CD14-positive monocyte (primary cell): ENCODE data around the gene DUOXA1. TPM values are rescaled to one million over a fixed set of nuclear protein-coding genes. Genes with fewer than 3 reads are reported as not detected.

ENCODE experiments used
- DNase-seq, 3 donors: peaks; one replicate each; pipeline ENCODE4 v3.0.0-alpha.2; 2011 to 2022
- H2AFZ ChIP-seq: 2 replicates; pipeline ENCODE4 v1.6.0; 2012; ENCODE audit warnings: mild to moderate bottlenecking, low read depth, low read length, inconsistent platforms; ENCODE audit not compliant: insufficient read depth, poor library complexity, severe bottlenecking
- H3K27ac ChIP-seq, 2 donors: 1 replicate in 1 of 2; 2 replicates in 1 of 2; pipeline ENCODE4 v1.5.1; 2012 to 2013; ENCODE audit warnings: low read length in 2 of 2, control low read depth in 1 of 2, inconsistent platforms in 1 of 2, low read depth in 1 of 2, mild to moderate bottlenecking in 1 of 2
- H3K27me3 ChIP-seq, 2 donors: one replicate each; pipeline versions ENCODE4 v1.6.0 to v1.6.1; 2011 to 2013; ENCODE audit warnings: low read length in 2 of 2; ENCODE audit not compliant: control insufficient read depth in 2 of 2, insufficient read depth in 2 of 2
- H3K36me3 ChIP-seq, 2 donors: replicated peaks in 1 of 2; 1 replicate in 1 of 2; 2 replicates in 1 of 2; pipeline versions ENCODE4 v1.5.1 to v1.6.1; 2012 to 2013; ENCODE audit warnings: low read length in 2 of 2, control low read depth in 1 of 2, inconsistent platforms in 1 of 2, mild to moderate bottlenecking in 1 of 2; ENCODE audit not compliant: insufficient read depth in 2 of 2, control insufficient read depth in 1 of 2
- H3K4me1 ChIP-seq, 2 donors: 1 replicate in 1 of 2; 2 replicates in 1 of 2; pipeline versions ENCODE4 v1.5.1 to v1.6.1; 2012 to 2013; ENCODE audit warnings: low read length in 2 of 2, control low read depth in 1 of 2, inconsistent platforms in 1 of 2, mild to moderate bottlenecking in 1 of 2, moderate library complexity in 1 of 2; ENCODE audit not compliant: insufficient read depth in 2 of 2, control insufficient read depth in 1 of 2
- H3K4me2 ChIP-seq: replicated peaks from 2 replicates; pipeline ENCODE3; 2012; ENCODE audit warnings: low read length, moderate library complexity, mild to moderate bottlenecking; ENCODE audit not compliant: poor library complexity, severe bottlenecking; ENCODE audit errors: extremely low read depth
- H3K4me3 ChIP-seq, 3 experiments: fragments of 200-600 bp in 1 of 3; sonication (generic) in 1 of 3; replicated peaks in 1 of 3; 1 replicate in 2 of 3; 2 replicates in 1 of 3; pipeline ENCODE4 v1.5.1; 2011 to 2013; ENCODE audit warnings: low read length in 3 of 3, mild to moderate bottlenecking in 3 of 3, control low read depth in 2 of 3, low read depth in 2 of 3, inconsistent platforms in 1 of 3, moderate library complexity in 1 of 3
- H3K79me2 ChIP-seq: 2 replicates; pipeline ENCODE4 v1.6.0; 2012; ENCODE audit warnings: mild to moderate bottlenecking, control low read depth, inconsistent platforms, low read length, moderate library complexity; ENCODE audit not compliant: insufficient read depth
- H3K9ac ChIP-seq: 2 replicates; pipeline ENCODE4 v1.6.0; 2017; ENCODE audit warnings: low read length, mild to moderate bottlenecking; ENCODE audit not compliant: insufficient read depth, poor library complexity, severe bottlenecking
- H3K9me3 ChIP-seq, 2 donors: replicated peaks in 1 of 2; 1 replicate in 1 of 2; 2 replicates in 1 of 2; pipeline versions ENCODE4 v1.5.1 to v1.6.1; 2012 to 2013; ENCODE audit warnings: low read length in 2 of 2, control low read depth in 1 of 2; ENCODE audit not compliant: control insufficient read depth in 1 of 2, insufficient read depth in 1 of 2
- H4K20me1 ChIP-seq: 2 replicates; pipeline ENCODE4 v1.6.0; 2012; ENCODE audit warnings: mild to moderate bottlenecking, low read length, control low read depth, moderate library complexity; ENCODE audit not compliant: insufficient read depth
- H3K27ac Mint-ChIP-seq, 7 donors: one replicate each; pipeline ENCODE4 v1.8.0; 2020; ENCODE audit warnings: mild to moderate bottlenecking in 7 of 7, mixed read lengths in 7 of 7, moderate library complexity in 6 of 7, inconsistent platforms in 2 of 7
- H3K27me3 Mint-ChIP-seq, 3 donors: one replicate each; pipeline ENCODE4 v1.8.0; 2021 to 2022; ENCODE audit warnings: low read depth in 3 of 3, mild to moderate bottlenecking in 3 of 3, mixed read lengths in 3 of 3, moderate library complexity in 3 of 3, inconsistent platforms in 1 of 3
- H3K36me3 Mint-ChIP-seq, 2 donors: one replicate each; pipeline ENCODE4 v1.8.0; 2020; ENCODE audit warnings: mixed read lengths in 2 of 2, inconsistent platforms in 1 of 2, mild to moderate bottlenecking in 1 of 2
- H3K4me1 Mint-ChIP-seq: one replicate; pipeline ENCODE4 v1.8.0; 2020; ENCODE audit warnings: mild to moderate bottlenecking, mixed read lengths
- H3K4me3 Mint-ChIP-seq, 2 donors: one replicate each; pipeline ENCODE4 v1.8.0; 2020; ENCODE audit warnings: mild to moderate bottlenecking in 2 of 2, mixed read lengths in 2 of 2, moderate library complexity in 1 of 2
- H3K9me3 Mint-ChIP-seq, 7 donors: one replicate each; pipeline ENCODE4 v1.8.0; 2020 to 2022; ENCODE audit warnings: mixed read lengths in 7 of 7, mild to moderate bottlenecking in 6 of 7, moderate library complexity in 6 of 7, inconsistent platforms in 2 of 7
- CTCF ChIP-seq: fragments of 200-600 bp; IDR thresholded peaks from one replicate; pipeline ENCODE4 v1.8.0; 2022; ENCODE audit warnings: antibody characterized with exemption, mild to moderate bottlenecking
- WGBS: methylation state at CpG from one replicate; pipeline ENCODE4 v1.1.5; 2013; ENCODE audit warnings: missing lambda C conversion rate; ENCODE audit not compliant: insufficient coverage; 5-methylcytosine and 5-hydroxymethylcytosine counted together
- intact Hi-C, 2 donors: fragments of 100-400 bp; cut with micrococcal nuclease; formaldehyde crosslinking; loops; one replicate each; pipeline versions ENCODE4 v1.15.0 to v1.15.1; 2023
- polyA plus RNA-seq, 3 donors: library from polyadenylated mRNA; depleted of rRNA in 1 of 3; unstranded in 2 of 3; stranded (reverse) in 1 of 3; fragments of 300-500 nt in 2 of 3; fragments of >200 nt in 1 of 3; fragmentation: Illumina TruSeq in 2 of 3; gene quantifications; 1 replicate in 2 of 3; 2 replicates in 1 of 3; pipeline ENCODE4 v1.2.3, GENCODE V29; 2012 to 2021

The DUOXA1 gene
- polyA plus RNA-seq, 3 donors = not detected

GRCh38 chr15:45102226-45102625 is 27.5 kb downstream of the DUOXA1 start:
- intact Hi-C loops = no loop called here
- no peak overlapping the region for H2AFZ ChIP-seq
- no peaks in the 10 kb centered on the region for H3K9me3 ChIP-seq
- H3K36me3 Mint-ChIP-seq = no peaks in the 10 kb centered on the region
- H3K27me3 Mint-ChIP-seq = peaks cover 7 to 14% (median 9%) of the 10 kb centered on the region in 3 donors
- no peak for DNase-seq
- H3K4me2 ChIP-seq = no peak overlapping the region
- H3K27ac Mint-ChIP-seq = no peak overlapping the region
- TF ChIP-seq CTCF = no peak
- no peak overlapping the region for H3K27ac ChIP-seq
- H3K9me3 Mint-ChIP-seq = peaks cover 0 to 2% (median 0%) of the 10 kb centered on the region in 7 donors
- no peaks in the 10 kb centered on the region for H3K4me1 ChIP-seq
- no peaks in the 10 kb centered on the region for H3K79me2 ChIP-seq
- WGBS = 91% methylated on average over 4 of the region's 6 CpGs
- H3K27me3 ChIP-seq = no peaks in the 10 kb centered on the region
- no peaks in the 10 kb centered on the region for H4K20me1 ChIP-seq
- H3K4me3 Mint-ChIP-seq = no peak overlapping the region
- H3K4me3 ChIP-seq = no peak overlapping the region
- no peak overlapping the region for H3K9ac ChIP-seq
- no peaks in the 10 kb centered on the region for H3K36me3 ChIP-seq
- no peaks in the 10 kb centered on the region for H3K4me1 Mint-ChIP-seq

DNA sequence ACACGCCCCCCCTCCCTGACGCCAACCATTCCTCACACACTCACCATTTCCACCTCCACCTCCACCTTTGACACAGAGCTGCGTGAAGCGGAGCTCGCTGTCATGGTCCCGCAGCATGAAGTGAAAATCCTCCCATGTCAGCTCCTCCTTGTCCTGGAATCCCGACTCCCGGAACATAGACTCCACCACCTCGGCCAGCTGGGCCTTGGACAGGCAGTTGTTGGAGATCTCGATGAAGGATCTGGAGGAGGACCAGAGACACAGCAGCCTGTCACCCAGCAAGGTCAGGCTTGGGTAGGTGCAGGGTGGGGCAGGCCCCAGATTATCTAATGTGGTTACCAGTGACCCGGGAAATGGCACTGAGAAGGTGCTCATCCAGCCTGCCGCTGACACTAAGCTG is 27.9 kb downstream of the DUOXA1 start:
- H3K27me3 Mint-ChIP-seq = peaks cover 7 to 12% (median 9%) of the 10 kb centered on the region in 3 donors

More for the DNA sequence above, 27.9 kb downstream of the DUOXA1 start:
- H3K4me1 Mint-ChIP-seq = no peaks in the 10 kb centered on the region
- Histone ChIP-seq H3K27me3 (no peaks in the 10 kb centered on the region), H4K20me1 (no peaks in the 10 kb centered on the region), H3K4me1 (no peaks in the 10 kb centered on the region), H2AFZ (no peak overlapping the region), H3K79me2 (no peaks in the 10 kb centered on the region), H3K36me3 (no peaks in the 10 kb centered on the region), H3K27ac (no peak overlapping the region), H3K4me2 (no peak overlapping the region), H3K9me3 (no peaks in the 10 kb centered on the region), H3K9ac (no peak overlapping the region), H3K4me3 (no peak overlapping the region)
- H3K9me3 Mint-ChIP-seq = peaks cover 0 to 2% (median 0%) of the 10 kb centered on the region in 7 donors
- H3K27ac Mint-ChIP-seq = no peak overlapping the region
- intact Hi-C loops = no loop called here
- 94% methylated on average over 9 of the region's 12 CpGs for WGBS
- no peak for TF ChIP-seq CTCF
- no peak for DNase-seq
- no peak overlapping the region for H3K4me3 Mint-ChIP-seq
- no peaks in the 10 kb centered on the region for H3K36me3 Mint-ChIP-seq
